HG03039 (cell line): ENCODE results near the gene COL5A1.

Source experiments
- ATAC-seq: cut with Tn5 transposase; IDR thresholded peaks from one replicate; pipeline ENCODE4 v1.9.1; 2021; ENCODE audit warnings: mild to moderate bottlenecking, moderate library complexity; ENCODE audit not compliant: unreplicated experiment

COL5A1 gene

DNA sequence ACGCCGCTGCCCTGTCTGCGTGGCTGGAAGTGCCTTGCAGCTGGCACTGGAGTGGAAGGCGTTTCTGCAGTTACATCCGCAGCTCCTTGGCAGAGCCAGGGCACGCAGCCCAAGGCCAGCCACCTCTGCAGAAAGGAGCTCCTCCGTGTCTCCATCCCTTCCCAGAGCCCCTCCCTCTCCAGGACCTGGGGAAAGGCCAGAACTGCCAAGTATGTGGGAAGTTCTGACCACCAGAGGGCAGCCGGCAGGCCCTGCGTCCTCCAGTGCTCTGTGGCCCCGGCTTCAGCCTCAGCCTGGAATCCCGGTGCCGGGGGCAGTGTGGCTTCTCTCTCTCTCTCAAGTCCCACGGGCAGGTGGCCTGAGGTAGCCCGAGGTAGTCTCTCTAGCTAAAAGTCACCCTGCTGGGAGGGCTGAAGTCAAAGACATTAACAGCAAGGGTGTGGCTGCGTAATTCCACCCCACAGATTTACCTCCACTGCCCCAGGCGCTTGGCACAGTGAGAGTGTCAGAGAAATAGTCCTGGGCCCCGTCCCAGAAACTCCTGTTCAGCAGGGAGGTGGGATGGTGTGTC is 137.3 kb downstream of the COL5A1 start:
- ATAC-seq: no peak

DNA sequence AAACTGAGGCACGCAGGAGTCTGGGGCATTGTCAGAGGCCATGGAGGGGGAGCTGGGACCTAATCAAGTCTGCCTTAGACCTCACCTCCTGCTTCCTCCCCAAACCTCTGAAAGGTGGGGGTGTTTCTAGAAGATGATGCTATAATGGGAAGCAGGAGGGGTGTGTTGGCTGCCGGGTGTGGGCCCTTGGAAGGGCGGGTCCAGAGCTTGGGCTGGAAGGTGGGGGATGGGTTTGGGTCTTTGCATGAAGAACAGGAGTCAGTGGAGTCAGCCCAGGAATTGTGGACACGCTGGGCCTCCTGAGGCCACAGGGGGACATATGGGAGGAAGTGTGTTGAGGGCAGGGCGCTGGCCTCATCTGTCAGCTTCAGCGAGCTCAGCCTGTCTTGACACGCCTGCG is 138.0 kb downstream of the COL5A1 start:
- no peak for ATAC-seq

DNA sequence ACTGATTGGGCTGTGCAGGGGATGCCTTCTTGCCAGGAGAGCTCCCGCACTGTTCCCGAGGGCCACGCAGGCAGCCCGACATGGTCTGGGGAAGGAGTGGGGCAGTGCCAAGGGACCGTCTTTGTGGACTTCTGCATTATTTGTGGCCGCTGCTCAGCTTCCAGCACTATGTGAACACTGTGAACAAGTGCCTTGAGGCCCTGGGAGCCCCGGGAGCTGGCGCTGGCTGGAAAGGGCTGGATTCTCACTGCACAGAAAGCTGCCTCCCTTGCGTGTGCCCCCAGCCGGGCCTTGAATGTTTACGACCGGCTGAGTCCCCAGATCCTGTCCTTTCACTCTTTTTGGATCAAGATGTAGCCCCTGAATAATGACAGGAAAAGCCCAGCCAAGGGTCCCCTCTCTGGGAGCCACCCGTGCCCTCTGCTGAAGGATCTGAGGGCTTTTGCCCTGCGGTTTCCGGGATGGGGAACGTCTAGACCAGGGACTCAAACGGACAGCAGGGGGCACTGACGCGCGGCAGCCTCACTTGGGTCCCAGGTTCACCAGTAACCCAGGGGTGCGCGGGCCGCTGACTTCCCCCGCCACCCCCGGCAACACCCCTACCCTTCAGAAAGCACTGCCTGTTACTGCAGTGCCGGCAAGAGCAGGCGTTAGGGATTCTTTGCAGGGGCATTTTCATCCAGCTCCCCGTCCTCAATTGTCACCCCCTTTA is 140.1 kb downstream of the COL5A1 start:
- no peak for ATAC-seq

DNA sequence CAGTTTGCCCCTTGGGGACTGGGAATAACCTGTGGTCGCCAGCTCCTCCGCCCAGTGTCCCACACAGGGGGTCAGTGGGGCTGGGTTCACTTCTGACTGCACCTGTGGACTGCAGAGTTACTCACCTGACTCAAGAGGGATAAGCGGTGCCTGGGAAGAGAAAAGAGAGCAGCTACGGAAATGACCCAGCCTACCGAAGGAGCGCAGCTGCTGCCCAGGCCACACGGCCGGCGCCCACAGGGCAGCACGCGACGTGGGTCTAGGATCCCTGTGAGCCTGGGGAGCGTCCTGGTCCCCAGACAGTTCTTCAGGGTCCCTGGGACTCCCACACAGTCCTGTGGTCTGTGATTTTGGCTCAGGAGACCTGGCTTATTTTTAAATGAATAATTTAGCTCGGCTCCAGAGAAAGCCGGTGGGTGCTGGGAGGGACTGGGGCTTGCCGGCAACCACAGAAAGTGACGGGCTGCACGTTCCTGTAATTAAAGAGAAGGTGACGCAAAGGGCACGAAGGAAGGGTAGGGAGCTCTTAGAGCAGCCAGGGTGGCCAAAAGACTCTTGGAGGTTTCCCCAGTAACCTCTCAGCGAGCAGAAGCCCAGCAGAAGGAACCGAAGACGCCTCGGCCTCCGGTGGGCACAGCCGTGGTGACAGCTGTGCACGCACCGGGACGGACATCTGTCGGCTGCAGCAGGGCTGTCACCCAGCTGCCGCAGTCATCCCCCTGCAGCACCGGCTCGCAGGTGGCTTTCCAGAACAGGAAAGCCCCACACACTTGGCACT is 141.5 kb downstream of the COL5A1 start:
- ATAC-seq: no peak

DNA sequence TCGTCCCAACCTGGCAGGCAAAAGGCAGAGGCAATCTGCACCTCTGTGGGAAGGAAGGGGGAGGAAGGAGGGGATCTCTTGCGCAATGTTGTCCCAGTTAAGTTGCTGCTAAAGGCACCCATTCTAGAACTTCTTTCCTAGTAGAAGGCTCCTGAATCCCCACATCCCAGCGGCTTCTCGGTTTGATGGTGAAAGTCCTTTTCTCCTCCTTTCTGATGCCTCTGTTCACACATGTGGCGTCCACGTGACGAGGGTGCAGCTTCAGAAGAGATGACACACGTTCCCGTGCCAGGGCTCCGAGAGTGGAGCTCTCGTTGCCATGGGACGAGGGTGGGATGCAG is 142.1 kb downstream of the COL5A1 start:
- ATAC-seq: no peak

DNA sequence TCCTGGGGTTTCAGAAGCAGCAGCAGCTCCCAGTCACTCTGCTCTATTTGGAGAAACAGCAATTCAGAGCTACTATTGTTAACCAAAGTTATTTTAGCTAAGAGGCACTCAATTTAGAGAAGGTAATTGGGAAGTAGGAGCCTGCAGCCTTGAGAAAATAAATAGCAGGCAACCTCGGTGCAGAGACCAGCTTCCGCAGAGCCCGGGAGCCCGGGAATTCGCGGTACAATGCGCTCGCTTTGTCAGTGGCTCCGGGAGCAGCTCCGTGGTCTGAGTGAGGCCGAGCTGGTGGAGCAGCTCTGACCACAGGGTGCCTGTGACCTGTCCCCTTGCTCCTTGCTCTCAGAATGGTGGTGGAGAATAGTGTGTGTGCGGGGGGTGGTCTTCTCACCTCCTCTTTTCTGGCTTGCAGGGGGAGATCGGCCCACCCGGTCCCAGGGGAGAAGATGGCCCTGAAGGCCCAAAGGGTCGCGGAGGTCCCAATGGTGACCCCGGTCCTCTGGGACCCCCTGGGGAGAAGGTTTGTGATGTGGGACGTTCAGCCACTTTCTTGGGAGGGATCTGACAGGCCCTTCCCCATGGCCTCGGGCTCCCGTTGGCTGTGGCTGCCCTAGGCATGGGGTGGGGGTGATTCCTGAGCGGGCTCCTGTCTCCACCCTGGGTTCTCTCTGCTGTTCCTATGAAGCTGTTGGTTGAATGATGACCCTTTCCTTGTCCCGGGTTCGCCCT is 143.1 kb downstream of the COL5A1 start:
- ATAC-seq: no peak

DNA sequence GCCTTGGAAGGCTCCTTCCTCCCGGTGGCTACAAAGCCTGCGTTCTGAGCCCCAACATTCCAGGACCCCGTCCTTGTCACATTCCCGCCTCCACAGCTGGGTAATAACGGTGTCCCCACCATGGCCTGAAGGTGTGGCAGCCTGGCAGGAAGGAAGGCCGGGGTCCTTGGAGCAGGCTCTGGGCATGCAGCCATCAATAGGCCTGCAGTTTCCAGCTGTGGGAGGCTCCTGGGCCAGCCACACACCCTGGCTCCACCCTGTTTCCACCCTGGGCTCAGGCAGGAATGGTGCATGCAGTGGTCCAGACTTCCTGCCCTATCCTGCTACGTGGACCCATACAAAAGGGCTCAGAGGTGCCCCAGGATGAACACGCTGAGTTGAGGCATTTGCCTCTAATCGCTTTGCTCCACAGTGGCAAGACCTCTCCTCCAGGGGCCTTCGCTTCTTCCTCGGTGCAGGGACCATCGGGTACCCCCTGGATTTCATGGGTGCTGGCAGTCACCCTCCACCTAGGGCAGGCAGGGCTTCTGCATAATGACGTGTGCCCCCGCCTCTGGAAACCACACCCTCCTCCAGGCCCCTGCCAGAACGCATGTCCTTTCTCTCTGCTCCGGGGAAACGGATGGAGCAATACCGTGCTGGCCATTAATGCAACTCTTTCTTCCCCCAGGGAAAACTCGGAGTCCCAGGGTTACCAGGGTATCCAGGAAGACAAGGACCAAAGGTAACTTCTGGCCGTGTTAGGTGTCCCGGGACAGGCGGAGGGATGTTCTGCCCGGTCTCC is 143.9 kb downstream of the COL5A1 start:
- no peak for ATAC-seq

GRCh38 chr9:134787601-134788531 is 146.3 kb downstream of the COL5A1 start:
- ATAC-seq: no peak

DNA sequence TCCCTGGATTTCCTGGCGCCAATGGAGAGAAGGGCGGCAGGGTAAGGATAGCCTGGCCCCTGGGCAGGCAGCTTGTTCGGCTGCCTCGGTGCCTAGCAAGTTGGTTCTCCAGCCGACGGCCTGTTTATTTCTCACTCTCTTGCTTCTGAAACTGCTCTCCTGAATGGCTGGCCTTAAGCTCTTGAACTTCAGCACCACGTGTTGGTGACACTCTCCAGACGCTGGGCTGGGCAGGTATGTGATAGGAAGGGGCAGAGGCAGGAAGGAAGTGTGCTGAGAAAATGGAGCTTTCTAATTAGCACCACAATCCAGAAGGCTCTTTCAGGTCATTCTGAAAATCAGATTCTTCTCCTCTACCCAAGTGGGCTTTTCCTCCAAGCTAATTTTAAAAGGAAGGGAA is 147.6 kb downstream of the COL5A1 start:
- ATAC-seq: no peak

DNA sequence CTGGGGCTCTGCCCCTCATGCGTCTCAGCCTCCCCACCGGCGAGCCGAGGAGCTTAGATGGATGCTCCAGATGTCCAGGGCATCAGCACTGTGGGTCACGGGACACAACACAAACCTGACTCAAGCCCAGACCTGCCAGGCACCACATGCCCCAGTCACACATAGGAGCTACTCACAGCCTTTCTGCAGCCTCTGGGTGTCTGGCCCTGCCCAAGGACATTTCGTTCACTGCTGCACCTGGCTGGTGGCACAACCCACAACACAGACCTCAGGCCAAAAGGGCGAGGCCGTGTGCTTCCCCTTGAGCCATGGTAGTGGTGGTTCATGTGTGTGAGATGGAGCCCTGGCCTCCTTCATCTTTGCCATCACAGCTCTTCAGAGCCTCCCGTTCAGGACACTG is 149.4 kb downstream of the COL5A1 start:
- ATAC-seq: no peak

GRCh38 chr9:134792627-134793026 is 151.0 kb downstream of the COL5A1 start:
- ATAC-seq: no peak

- no peak for ATAC-seq
Observed at GRCh38 chr9:134793288-134794188, 151.9 kb downstream of the COL5A1 start.

DNA sequence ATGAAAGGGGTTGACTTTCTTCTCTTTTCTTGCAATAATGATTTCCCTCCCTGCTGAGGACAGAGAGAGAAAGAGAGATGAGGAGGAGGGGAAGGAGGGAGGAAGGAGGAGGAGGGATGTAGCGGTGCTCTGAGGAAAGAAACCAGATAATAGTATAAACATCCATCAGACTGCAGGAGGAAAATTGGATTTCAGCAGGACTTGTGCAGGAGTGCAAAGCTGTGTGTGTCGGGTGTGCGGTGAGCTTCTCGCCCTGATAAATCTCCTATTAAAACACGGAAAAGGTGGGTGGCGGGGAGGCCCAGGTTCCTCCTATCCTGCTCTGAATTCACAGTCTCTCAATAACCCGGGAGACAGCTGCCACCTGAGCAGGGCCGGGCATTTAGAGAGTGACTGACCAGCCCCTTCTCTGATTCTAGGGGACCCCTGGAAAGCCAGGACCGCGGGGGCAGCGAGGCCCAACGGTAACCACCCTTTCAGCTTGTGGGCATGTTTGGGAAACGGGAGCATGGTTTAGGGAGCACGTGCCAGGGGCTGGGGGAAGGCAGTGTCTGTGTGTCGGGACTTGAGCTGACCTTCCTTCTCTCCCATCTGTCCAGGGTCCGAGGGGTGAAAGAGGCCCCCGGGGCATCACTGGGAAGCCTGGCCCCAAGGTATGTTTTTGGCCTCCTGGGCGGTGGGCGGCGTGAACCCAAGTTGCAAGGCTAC is 153.2 kb downstream of the COL5A1 start:
- no peak for ATAC-seq

DNA sequence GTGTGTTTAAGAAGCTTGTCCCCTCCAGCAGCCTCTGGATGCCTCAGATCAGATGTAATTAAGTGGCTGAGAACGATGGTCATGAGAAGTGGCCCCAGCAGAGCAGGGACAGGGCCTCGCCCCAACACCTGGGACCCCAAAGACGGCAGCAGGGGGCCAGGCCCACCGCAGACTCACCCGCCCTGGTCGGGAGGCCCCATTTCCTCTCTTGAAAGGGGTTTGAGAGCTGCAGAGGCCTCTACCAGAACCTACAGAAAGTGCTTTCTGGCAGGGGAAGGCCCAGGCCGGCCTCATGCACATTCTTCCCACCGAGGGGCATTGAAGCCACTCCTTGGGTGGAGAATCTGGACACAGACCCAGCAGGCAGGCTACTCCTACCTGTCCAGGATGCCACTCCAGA is 153.8 kb downstream of the COL5A1 start:
- ATAC-seq: no peak

- ATAC-seq: no peak
Observed at GRCh38 chr9:134796882-134797281, 155.3 kb downstream of the COL5A1 start.

DNA sequence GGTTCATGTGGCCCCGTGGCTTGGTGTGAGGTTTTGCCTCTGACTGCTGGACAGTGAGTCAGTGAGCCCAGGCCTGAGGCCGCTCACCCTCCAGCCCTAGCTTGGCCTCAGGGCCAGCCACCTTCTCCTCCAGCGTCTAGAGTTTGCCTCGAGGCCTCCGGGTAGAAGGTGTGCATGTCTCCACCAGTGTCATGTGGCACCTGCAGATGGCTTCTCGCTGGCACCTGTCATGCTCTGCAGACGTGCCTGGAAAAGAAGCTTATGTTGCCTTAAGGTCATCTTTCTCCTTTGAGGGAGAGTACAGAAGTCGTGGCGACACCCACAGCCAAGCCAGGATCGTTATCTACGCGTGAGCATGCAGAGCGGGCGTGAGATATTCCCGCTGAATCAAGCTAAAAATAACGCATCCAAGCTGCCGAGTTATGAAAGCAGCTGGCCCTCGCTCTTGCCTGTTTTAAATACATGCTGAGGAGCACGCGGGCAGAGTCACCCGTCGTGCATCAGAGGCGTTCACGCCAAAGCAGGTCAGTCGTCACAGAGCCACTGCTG is 159.3 kb downstream of the COL5A1 start:
- ATAC-seq: no peak

- no peak for ATAC-seq
Observed at GRCh38 chr9:134802216-134802795, 160.7 kb downstream of the COL5A1 start.
